ENCODE data around the gene PAK4.

The PAK4 gene

DNA sequence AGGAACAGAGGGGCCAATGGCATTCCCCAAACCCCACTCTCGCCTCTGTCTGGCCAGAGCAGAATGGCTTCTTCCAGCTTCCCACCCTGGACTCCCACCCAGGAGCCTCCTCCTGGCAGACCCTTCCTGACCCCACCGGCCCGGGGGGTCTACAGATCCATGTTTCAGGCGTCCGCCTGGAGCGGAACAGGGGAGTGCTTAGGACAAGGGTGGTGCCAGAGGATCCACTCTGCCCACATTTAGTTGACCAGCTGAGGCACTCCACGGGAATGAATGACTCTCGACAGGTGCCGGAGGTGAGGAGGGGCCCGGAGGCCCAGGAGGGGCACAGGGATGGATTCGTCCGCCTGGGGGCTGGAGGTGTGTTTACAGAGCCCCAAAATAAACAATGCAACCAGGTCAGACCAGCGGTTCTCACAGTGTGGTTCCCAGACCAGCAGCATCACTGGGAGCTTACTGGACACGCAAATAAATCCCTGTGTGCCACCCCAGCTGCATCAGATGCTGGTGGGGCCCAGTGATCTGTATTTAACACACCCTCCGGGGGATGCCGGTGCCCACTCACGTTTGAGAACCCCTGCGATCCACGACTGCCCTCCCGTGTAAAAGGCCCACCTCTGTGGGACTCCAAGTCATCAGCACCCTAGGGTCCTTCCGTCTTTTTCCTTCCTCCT is 56.1 kb downstream of the PAK4 start:
- no peak for DNase-seq

DNA sequence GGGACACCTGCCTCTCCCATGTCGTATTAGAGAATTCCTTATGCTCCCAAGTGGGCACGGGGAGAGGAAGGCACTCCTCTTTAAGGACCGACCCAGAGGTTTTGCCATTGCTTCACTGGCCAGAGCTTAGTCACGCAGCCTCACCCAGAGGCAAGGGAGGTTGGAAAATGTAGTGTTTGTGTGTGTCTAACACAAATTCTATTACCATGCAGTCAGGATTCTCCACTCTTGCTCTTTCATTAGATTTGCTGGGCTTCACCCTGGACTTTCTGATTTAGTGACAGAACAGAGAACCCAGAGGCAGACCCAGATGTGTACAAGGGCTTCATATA is 56.6 kb downstream of the PAK4 start:
- no peak for DNase-seq

- no peak for DNase-seq
Measured at GRCh38 chr19:39183104-39183503, 57.5 kb downstream of the PAK4 start.

GRCh38 chr19:39186391-39186790 is 60.8 kb downstream of the PAK4 start:
- DNase-seq = no peak

GRCh38 chr19:39187552-39187943 is 62.0 kb downstream of the PAK4 start:
- DNase-seq = no peak

GRCh38 chr19:39188960-39189359 is 63.4 kb downstream of the PAK4 start:
- no peak for DNase-seq

GRCh38 chr19:39190768-39191167 is 65.2 kb downstream of the PAK4 start:
- DNase-seq = no peak

GRCh38 chr19:39192846-39193245 is 67.3 kb downstream of the PAK4 start:
- no peak for DNase-seq

GRCh38 chr19:39193803-39194202 is 68.2 kb downstream of the PAK4 start:
- no peak for DNase-seq

DNA sequence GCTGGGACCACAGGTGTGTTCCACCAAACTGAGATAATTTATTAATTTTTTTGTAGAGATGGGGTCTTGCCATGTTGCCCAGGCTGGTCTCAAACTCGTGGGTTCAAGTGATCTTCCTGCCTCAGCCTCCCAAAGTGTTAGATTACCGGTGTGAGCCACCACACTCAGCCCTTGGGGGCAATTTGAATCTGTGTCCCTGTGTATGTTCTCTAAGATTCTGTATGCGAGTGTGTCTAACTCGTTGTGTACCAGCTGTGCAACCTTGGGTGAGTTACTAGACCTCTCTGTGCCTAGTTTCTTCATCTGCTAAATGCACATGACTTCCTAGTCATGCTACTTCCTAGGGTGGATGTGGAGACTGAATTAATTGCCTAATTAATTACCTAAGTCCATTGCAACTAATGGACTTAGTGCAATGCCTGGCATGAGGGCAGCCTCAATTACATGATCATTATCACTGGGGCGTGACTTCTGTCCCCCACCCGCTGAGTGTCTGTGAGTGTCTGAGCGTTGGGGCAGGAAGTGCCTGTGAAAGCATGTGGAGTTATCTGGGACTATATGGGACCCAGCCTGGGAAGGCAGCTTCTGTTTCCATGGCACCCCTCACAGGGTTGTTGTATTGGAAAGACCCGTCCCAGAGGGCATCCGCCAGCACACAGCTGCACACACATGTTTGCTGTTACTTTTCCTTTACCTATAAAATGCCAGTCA is 69.4 kb downstream of the PAK4 start:
- no peak for DNase-seq

- no peak for DNase-seq
Measured at GRCh38 chr19:39195755-39196154, 70.2 kb downstream of the PAK4 start.

DNA sequence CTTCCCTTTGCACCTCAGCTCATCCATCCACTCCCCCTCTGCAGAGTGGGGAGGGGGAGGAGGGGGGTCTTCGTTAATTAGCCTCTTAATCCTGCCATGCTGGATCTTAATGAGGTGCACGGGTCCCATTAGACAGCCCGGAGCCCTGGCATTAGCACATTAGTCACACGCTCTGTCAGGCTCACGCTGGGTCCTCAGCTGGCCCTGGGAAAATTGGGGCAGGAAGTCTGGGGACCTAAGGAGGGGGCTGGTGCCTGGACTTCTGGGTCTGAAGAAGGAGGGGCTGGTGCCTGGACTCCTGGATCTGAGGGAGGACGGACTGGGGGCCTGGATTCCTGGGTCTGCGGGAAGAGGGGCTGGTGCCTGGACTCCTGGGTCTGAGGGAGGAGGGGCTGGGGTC is 70.7 kb downstream of the PAK4 start:
- DNase-seq = no peak

DNA sequence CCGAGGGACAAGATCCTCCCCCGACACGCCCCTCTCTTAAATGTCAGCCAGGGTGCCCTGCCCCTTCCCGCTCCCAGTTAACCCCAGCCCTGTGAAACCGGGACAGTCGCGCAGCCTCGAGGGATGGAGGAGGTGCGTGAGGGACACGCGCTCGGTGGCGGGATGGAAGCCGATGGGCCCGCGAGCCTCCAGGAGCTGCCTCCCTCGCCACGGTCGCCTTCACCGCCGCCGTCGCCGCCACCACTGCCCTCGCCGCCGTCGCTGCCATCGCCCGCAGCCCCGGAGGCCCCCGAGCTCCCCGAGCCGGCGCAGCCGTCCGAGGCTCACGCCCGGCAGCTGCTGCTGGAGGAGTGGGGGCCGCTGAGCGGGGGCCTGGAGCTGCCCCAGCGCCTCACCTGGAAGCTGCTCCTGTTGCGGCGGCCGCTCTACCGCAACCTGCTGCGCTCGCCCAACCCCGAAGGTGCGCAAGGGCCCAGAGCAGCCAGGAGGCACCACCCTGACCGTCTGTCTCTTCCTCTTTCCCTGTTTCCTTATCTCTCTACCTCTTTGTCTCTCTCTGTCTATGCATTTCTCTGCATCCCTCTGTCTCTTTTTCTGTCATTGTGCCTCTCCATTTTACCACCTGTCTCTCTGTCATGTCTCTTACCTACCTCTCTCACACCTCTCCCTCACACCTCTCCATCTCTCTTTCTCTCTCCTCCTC is 71.4 kb downstream of the PAK4 start, which contains the start of gene NCCRP1:
NCCRP1 (plus strand) TSS at position 105 of the 703 bp plus-strand sequence; CDS start at position 124, 19 bp downstream.
- no peak for DNase-seq

DNA sequence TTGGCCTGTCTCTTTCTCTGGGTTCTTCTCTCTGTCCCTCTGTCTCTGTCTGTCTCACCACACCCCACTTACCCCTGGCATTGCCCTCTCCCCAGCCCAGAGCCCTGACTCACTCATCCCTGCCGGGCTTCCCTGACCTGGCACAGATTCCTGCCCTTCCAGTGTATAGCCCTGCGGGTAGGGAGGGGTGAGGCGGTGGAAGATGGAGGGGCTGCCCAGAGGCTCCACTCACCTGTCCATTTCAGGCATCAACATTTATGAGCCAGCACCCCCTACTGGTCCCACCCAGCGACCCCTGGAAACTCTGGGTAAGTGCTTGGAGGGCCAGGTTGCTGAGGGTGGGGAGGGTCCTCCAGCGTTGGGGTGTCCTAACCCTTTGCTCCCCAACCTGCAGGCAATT is 72.2 kb downstream of the PAK4 start:
- no peak for DNase-seq

DNA sequence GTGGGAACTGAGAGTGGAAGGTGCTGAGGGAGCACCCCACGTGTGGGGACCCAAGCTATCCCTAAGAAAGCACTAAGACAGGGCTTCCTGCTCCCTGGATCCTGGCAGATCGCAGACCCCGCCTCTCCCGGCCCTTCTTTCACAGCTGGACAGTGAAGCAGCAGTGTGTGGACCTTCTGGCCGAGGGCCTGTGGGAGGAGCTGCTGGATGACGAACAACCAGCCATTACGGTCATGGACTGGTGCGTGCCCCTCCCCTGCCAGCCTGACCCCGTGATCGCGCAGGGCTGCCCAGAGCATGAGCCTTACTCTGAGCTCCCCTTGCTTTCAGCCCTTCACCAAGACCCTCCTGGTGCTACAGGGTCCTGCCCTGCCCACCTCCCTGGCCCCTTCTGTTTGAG is 73.4 kb downstream of the PAK4 start:
- DNase-seq = no peak

GRCh38 chr19:39200066-39200802 is 74.6 kb downstream of the PAK4 start:
- DNase-seq = no peak

- DNase-seq = no peak
Measured at GRCh38 chr19:39200803-39201115, 75.2 kb downstream of the PAK4 start.

GRCh38 chr19:39202998-39203355 is 77.4 kb downstream of the PAK4 start:
- DNase-seq = no peak

- DNase-seq = no peak
Measured at GRCh38 chr19:39203372-39204341, 78.1 kb downstream of the PAK4 start, which contains the start of gene SYCN. SYCN (minus strand) TSS chr19:39204263; CDS start chr19:39204254, 9 bp downstream.

DNA sequence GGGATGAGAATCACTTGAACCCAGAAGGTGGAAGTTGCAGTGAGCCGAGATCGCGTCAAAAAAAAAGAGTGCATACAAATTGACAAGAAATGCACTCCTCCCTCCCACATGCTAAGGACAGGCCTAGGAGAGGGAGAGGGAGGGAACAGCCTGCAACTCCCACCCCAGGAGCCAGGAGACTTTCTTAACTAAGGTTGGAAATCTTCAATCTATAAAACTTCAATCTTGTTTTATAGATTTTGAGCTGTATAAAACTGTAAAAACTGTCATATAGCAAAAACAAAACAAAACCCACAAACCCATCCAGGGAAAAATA is 79.8 kb downstream of the PAK4 start:
- DNase-seq = no peak

DNA sequence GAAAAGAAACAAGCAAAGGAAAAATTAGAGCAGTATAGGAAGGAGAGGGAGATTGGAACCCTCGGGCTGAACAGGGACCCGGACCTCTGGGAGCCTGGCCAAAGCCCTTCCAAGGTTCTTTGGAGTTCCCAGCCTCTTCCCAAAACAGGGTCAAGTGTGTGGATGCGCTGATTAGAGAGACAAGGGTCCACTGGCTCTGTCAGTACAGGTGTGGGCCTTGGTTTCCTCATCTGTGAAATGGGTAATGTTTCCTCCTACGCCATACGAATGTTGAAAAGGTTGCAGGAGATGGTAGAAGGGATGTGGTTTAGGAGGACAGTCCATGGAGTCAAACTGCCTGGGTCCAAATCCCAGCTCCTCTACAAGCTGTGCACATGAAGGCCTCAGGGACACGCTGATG is 80.5 kb downstream of the PAK4 start:
- no peak for DNase-seq

DNA sequence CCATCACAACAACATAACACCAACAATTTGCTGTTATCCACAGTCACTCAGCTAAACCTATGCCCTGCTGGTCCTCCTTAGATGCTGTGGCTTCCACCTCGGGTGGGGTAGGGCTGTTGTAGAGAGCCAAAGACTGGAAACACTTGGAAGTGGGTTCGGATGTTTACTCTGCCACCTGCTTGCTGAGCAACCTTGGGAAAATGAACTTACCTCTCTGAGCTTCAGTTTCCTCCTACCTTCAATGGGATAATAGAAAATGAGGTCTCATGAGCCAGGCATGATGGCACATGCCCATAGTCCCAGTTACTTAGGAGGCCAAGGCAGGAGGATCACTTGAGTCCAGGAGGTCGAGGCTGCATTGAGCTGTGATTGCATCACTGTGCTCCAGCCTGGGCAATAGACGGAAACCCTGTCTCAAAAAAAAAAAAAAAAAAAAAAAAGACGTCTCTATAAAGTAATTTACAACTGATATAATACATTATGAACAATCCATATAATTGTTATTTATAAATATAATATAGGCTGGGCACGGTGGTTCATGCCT is 81.8 kb downstream of the PAK4 start:
- DNase-seq = no peak

Data from activated effector memory CD4-positive, alpha-beta T cell treated with anti-CD3 and anti-CD28 coated beads, Interleukin-2, amount 50 U/mL, for 16 hours (primary cell).